Measurements from ENCODE around the gene AP5B1.

Gene AP5B1

DNA sequence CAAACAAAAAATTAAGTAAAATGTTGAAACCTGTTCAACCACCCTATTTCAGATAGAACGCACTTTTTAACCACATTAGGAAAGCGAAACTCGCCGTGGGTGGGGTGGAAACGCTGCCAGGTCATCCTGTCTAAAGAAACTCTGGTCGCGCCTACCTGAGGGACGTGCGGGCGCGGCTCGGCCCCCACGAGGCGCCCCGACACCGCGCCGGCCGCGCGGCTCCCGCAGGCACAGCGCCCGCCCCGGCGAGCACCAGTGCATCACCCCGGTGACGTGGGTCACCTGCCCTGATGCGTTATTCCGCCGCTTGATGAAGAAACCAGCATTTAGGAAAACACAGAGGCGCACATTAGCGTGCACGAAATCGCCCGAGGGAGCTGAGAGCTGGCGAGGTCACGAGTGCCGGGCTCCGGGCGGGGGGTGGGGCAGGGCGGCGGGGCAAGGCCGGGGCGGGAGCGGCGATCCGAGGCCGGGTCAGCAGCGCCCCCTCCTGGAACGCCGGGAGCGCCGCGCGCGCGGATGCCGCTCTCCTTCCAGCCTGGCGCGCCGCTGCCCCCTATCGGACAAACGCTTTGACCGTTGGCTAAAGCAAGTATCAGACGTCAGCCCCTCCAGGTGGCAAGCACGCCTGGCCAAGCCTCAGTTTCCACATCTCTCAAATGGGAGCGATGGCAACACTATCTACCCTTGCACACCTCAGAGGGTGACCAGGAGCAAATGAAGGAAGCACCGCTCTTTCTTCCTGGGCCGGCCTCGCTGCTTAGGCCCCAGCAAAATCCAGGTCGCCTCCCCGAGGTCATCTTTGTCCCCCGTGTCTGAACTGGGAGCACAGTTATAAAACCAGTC, 37.3 kb upstream of the AP5B1 start:
- TF ChIP-seq, protein P1, sequence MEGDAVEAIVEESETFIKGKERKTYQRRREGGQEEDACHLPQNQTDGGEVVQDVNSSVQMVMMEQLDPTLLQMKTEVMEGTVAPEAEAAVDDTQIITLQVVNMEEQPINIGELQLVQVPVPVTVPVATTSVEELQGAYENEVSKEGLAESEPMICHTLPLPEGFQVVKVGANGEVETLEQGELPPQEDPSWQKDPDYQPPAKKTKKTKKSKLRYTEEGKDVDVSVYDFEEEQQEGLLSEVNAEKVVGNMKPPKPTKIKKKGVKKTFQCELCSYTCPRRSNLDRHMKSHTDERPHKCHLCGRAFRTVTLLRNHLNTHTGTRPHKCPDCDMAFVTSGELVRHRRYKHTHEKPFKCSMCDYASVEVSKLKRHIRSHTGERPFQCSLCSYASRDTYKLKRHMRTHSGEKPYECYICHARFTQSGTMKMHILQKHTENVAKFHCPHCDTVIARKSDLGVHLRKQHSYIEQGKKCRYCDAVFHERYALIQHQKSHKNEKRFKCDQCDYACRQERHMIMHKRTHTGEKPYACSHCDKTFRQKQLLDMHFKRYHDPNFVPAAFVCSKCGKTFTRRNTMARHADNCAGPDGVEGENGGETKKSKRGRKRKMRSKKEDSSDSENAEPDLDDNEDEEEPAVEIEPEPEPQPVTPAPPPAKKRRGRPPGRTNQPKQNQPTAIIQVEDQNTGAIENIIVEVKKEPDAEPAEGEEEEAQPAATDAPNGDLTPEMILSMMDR (IDR thresholded peaks at IDR 0.05; ENCODE audit: control insufficient read depth, extremely low read depth, insufficient read depth) = peak; percentile 100
- peak; percentile 32 for DNase-seq (ENCODE audit: low read depth)
- peak overlapping the region; percentile 63 for H3K4me3 ChIP-seq (ENCODE audit: low read depth, low read length)

DNA sequence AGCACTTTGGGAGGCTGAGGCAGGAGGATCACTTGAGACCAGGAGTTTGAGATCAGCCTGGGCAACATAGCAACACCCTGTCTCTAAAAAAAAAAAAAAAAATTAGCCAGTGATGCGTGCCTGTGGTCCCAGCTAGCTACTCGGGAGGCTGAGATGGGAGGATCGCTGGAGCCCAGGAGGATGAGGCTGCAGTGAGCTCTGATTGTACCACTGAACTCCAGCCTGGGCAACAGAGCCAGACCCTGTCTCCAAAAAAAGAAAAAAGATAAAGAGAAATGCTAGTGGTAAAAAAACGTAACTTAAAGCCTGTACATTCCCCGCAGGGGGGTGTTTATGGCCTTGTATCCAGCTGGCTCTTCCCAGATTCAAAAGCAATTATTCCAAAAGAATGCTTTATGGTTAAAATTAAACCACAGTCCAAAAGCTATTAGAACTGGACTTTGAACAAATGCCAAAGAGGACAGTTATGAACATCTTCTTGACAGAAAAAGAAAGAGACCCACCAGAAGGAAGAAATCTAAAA, 36.6 kb upstream of the AP5B1 start:
- TF ChIP-seq, protein P1 (IDR thresholded peaks at IDR 0.05; ENCODE audit: control insufficient read depth, extremely low read depth, insufficient read depth) = no peak
- no peak for DNase-seq (ENCODE audit: low read depth)
- peak overlapping the region; percentile 63 for H3K4me3 ChIP-seq (ENCODE audit: low read depth, low read length)

DNA sequence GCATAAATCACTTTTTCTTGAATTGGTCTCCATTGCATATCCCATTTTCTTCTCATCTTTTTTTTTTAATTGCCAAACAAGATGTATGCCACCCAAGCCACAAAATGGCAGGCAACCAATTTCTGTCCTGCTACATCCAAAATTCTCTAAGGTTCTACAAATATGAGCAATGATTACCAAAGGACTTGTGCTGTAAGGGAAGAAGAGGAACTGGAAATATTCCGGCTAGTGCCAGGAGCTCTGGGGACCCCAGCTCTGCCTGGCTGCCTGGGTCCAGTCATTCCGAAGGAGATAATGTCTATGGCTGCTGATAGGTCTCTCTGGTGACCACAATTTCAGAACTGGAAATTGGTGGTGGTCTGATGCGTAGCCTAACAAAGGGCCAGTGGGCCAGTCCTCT, 35.9 kb upstream of the AP5B1 start:
- DNase-seq (ENCODE audit: low read depth) = no peak
- TF ChIP-seq, protein P1 (IDR thresholded peaks at IDR 0.05; ENCODE audit: control insufficient read depth, extremely low read depth, insufficient read depth) = no peak
- H3K4me3 ChIP-seq (ENCODE audit: low read depth, low read length) = no peak overlapping the region

DNA sequence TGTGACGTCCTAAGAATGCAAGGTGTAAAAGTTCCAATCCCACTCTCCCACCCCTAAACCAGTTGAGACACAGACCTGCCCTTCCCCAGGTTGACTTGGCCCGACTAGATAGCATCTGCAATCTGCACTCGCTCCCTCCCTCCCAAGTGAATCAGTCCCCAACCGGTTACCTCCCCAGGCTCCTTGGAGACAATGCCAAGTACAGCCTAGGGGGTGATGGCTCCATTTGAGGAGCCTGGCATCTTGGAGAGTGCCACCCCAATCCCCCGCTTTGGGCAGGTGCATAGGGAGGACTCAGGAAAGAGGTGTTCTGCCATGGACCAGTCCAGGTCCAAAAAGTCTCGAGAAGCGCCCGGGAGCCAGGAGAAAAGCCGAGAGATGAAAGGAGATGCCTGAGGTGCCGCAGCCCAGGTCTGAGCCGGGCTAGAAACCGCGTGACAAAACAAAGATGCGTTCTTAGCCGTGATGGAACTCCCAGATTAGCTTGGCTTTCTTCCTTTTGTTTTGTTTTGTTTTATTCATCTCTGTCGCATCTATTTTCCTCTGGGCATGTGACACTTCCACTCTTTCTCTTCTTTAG, 34.3 kb upstream of the AP5B1 start:
- TF ChIP-seq, protein P1 (IDR thresholded peaks at IDR 0.05; ENCODE audit: control insufficient read depth, extremely low read depth, insufficient read depth) = no peak
- DNase-seq (ENCODE audit: low read depth) = no peak
- no peak overlapping the region for H3K4me3 ChIP-seq (ENCODE audit: low read depth, low read length)

DNA sequence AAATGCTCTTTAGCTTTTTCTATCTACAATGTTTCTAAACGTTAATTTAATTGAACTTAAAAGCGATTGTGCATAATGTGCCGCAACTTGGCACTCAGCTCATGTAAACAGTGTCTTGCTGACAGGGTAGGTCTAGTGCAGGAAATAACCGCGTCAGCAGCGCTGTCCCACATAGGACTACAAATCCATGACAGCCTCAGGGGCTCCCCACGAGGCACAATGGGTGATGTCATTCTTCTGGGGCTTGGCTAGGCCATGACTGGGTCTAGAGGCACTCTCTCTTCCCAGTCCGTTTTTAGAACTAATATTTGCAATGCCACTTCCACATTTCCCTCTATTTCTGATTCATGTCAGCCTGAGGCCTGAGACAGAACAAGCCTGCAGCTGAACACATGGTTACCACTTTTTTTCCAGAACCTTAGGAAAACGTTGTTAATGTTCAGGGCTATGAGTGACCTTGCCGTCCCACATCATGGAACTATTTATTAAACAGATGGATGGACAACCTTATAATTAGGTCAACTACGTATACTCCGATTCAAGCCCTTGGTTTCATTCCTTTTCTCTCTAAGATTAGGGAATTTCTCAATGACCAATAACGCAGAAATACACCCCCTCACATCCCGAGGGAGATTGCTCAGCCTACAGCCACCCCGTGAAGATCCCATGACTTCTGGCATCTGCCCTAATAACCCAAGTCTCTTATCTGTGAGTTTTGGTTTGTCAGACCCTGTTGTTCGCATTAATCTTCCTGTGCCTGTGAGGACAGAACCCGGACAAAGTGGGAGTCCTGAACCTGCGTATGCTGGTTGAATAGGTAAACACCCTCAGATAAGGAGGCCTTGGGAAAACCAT, 33.6 kb upstream of the AP5B1 start:
- DNase-seq (ENCODE audit: low read depth) = no peak
- TF ChIP-seq, protein P1 (IDR thresholded peaks at IDR 0.05; ENCODE audit: control insufficient read depth, extremely low read depth, insufficient read depth) = no peak
- H3K4me3 ChIP-seq (ENCODE audit: low read depth, low read length) = no peak overlapping the region

DNA sequence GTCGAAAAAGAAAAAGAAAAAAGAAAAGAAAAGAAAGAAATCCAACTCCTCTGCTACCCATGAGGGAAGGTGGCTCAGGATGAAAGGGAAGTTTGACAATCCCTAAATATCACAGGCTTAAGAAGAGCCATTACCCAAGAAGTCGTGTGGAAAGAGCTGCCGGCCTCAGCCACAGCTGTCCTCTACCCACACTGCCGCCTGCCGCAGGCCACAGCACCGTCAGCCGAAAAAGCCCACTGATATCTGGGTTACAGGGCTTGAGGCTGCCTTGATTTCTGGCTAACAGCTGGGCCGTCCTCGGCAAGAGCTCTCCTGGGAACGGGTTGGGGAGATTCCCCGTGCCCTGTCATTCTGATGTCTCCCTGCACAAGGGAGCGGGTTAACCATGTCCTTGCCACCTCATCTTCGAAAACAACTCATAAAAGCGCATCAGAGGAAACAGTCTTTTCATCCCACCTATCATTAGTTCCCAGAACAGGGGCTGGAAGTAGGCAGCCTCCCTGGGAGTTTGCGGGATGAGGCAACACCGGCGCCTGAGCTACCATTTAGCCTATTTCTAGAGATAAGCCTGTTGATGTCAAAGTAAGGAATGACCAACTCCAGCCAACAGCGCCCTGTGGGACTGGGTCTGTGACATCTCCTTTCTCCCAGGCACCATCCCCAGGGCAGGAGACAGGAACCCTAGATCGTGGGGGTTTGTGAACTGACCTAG, 31.1 kb upstream of the AP5B1 start:
- TF ChIP-seq, protein P1 (IDR thresholded peaks at IDR 0.05; ENCODE audit: control insufficient read depth, extremely low read depth, insufficient read depth) = no peak
- no peak overlapping the region for H3K4me3 ChIP-seq (ENCODE audit: low read depth, low read length)
- no peak for DNase-seq (ENCODE audit: low read depth)
